Hepatocyte (in vitro differentiated cells): ENCODE measurements around the gene CADPS2.
A peak's percentile ranks its signal among the peaks of the same experiment; 100 is the strongest.

Experiments
- EZH2 ChIP-seq: fragments of 200-600 bp; sonication (generic); IDR thresholded peaks from 2 replicates; pipeline ENCODE4 v1.6.1; 2016; ENCODE audit warnings: antibody characterized with exemption, mild to moderate bottlenecking, borderline replicate concordance
- TF ChIP-seq, protein P1 (sequence below): fragments of 200-600 bp; sonication (generic); IDR thresholded peaks from 2 replicates; pipeline ENCODE4 v1.5.1; 2016; ENCODE audit warnings: antibody characterized with exemption, mild to moderate bottlenecking; ENCODE audit not compliant: poor library complexity

DNA sequence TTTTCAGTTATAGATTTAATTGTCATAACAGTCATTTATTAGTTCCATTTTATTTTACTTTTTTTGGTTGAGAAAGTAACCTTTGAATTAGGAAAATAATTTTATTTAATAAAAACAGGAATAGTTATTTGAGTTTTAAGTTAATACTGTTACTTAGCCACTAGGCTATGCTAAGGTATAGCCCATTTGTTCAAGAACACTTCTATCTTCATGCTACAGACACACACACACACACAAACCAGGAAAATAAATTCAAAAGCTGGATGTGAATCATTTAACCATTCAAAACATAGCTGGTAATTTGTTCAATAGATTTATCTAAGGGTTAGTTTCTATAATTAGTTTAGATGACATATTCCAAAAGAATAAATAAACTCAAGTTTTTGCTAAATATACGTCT is 335.7 kb downstream of the CADPS2 start:
- TF ChIP-seq, protein P1, sequence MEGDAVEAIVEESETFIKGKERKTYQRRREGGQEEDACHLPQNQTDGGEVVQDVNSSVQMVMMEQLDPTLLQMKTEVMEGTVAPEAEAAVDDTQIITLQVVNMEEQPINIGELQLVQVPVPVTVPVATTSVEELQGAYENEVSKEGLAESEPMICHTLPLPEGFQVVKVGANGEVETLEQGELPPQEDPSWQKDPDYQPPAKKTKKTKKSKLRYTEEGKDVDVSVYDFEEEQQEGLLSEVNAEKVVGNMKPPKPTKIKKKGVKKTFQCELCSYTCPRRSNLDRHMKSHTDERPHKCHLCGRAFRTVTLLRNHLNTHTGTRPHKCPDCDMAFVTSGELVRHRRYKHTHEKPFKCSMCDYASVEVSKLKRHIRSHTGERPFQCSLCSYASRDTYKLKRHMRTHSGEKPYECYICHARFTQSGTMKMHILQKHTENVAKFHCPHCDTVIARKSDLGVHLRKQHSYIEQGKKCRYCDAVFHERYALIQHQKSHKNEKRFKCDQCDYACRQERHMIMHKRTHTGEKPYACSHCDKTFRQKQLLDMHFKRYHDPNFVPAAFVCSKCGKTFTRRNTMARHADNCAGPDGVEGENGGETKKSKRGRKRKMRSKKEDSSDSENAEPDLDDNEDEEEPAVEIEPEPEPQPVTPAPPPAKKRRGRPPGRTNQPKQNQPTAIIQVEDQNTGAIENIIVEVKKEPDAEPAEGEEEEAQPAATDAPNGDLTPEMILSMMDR: peak; percentile 37
- no peak for TF ChIP-seq EZH2
